Measurements from ENCODE around the gene NEURL1B. TPM values are rescaled to one million over a fixed set of nuclear protein-coding genes. Genes with fewer than 3 reads are reported as not detected.

NEURL1B gene
- total RNA-seq, 1 donor from 2014 or later: 4.4 TPM

DNA sequence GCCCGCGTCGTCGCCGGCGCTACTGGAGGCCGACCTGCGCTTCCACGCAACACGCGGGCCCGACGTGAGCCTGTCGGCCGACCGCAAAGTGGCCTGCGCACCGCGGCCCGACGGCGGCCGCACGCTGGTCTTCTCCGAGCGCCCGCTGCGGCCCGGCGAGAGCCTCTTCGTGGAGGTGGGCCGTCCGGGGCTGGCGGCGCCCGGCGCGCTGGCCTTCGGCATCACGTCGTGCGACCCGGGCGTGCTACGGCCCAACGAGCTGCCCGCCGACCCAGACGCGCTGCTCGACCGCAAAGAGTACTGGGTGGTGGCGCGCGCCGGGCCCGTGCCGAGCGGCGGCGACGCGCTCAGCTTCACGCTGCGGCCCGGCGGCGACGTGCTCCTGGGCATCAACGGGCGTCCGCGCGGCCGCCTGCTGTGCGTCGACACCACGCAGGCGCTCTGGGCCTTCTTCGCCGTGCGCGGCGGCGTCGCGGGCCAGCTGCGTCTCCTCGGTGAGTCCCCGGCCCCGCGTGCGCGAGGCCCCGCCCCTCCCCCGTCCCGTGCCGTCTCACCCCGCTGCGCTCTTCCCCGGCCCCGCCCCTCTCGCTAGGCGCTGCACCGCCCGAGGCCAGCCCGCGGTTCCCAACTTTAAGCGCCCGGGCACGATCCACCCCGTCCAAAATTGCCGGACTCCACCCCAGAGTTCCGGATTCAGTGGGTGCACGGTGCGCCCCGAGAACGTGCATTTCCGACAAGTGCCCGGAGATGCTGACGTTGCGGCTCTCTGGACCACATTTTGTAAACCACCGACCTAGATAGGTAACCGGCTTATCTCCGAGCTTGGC is 42.8 kb downstream of the NEURL1B start:
- no peak for DNase-seq (ENCODE audit: low read depth)
- H3K4me3 ChIP-seq (ENCODE audit: low read depth, low read length): no peak overlapping the region
- TF ChIP-seq, protein P1, sequence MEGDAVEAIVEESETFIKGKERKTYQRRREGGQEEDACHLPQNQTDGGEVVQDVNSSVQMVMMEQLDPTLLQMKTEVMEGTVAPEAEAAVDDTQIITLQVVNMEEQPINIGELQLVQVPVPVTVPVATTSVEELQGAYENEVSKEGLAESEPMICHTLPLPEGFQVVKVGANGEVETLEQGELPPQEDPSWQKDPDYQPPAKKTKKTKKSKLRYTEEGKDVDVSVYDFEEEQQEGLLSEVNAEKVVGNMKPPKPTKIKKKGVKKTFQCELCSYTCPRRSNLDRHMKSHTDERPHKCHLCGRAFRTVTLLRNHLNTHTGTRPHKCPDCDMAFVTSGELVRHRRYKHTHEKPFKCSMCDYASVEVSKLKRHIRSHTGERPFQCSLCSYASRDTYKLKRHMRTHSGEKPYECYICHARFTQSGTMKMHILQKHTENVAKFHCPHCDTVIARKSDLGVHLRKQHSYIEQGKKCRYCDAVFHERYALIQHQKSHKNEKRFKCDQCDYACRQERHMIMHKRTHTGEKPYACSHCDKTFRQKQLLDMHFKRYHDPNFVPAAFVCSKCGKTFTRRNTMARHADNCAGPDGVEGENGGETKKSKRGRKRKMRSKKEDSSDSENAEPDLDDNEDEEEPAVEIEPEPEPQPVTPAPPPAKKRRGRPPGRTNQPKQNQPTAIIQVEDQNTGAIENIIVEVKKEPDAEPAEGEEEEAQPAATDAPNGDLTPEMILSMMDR (conservative IDR thresholded peaks at IDR 0.05; ENCODE audit: low read depth, low read length): no peak

GRCh38 chr5:172685091-172685490 is 44.0 kb downstream of the NEURL1B start:
- TF ChIP-seq, protein P1 (conservative IDR thresholded peaks at IDR 0.05; ENCODE audit: low read depth, low read length): no peak
- no peak for DNase-seq (ENCODE audit: low read depth)
- no peak overlapping the region for H3K4me3 ChIP-seq (ENCODE audit: low read depth, low read length)

DNA sequence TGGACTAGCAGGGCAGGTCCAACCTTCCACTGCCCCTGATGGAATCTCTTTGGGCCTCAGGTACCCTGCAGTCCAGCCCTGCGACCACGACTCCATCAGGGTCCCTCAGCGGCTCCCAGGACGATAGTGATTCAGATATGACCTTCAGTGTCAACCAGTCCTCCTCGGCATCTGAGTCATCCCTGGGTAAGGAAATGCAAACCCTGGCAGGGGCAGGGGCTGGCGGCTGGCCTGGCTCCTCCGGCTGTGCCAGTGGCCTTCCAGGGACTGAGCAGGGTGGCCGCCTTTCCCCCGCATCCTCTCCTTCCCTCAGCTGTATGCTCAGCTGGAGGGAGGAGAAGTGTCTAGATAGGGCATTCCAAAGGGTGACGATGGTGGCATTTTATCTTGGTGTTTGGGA is 45.0 kb downstream of the NEURL1B start:
- TF ChIP-seq, protein P1 (conservative IDR thresholded peaks at IDR 0.05; ENCODE audit: low read depth, low read length): no peak
- H3K4me3 ChIP-seq (ENCODE audit: low read depth, low read length): no peak overlapping the region
- no peak for DNase-seq (ENCODE audit: low read depth)

DNA sequence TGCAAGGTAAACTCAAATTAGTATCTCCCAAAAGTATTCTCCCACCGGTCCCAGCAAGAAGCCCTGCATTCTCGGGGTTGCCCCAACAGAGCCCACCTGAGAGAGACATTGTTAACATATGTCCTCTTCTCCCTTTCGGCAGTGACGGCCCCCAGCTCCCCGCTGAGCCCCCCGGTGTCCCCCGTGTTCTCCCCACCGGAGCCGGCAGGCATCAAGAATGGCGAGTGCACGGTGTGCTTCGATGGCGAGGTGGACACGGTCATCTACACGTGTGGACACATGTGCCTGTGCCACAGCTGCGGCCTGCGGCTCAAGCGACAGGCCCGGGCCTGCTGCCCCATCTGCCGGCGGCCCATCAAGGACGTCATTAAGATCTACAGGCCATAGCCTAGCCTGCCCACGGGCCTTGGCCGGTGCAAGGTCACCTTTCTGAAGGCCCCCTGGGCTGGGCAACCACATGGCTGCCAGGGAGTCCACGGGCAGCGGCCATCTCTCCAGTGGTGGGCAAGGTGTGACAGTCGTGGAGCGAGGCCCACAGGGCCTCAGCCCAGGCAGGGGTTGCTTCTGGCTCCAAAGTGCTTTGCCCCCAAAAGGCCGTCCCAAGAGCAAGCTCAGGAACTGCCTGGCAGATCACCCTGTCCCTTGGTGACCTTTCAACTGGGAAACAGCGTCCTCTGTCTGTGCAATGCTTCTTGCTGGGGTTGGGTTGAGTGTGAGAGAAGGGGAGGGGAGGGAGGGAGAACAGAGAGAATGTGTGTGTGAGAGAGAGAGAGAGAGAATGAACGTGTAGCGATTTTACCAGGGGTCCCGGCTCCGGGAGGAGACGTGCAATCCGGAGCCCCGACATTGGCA is 45.7 kb downstream of the NEURL1B start:
- no peak for DNase-seq (ENCODE audit: low read depth)
- TF ChIP-seq, protein P1 (conservative IDR thresholded peaks at IDR 0.05; ENCODE audit: low read depth, low read length): no peak
- H3K4me3 ChIP-seq (ENCODE audit: low read depth, low read length): no peak overlapping the region

- no peak for DNase-seq (ENCODE audit: low read depth)
- no peak overlapping the region for H3K4me3 ChIP-seq (ENCODE audit: low read depth, low read length)
- TF ChIP-seq, protein P1 (conservative IDR thresholded peaks at IDR 0.05; ENCODE audit: low read depth, low read length): no peak
Measured at GRCh38 chr5:172687940-172688339, 46.9 kb downstream of the NEURL1B start.

- no peak overlapping the region for H3K4me3 ChIP-seq (ENCODE audit: low read depth, low read length)
- DNase-seq (ENCODE audit: low read depth): no peak
- TF ChIP-seq, protein P1 (conservative IDR thresholded peaks at IDR 0.05; ENCODE audit: low read depth, low read length): no peak
Measured at GRCh38 chr5:172688349-172689217, 47.5 kb downstream of the NEURL1B start.

Measured in epithelial cell of proximal tubule (primary cell).